Spleen (tissue), 11 donors: ENCODE results near the gene CARD19. TPM values are rescaled to one million over a fixed set of nuclear protein-coding genes. Genes with fewer than 3 reads are reported as not detected.

Source experiments
- DNase-seq: peaks from one replicate; pipeline ENCODE4 v3.0.0-alpha.2; 2020
- H3K27ac ChIP-seq, 8 donors: fragments of 200-600 bp; sonication (generic) in 7 of 8; 1 replicate in 4 of 8; 2 replicates in 4 of 8; pipeline versions ENCODE4 v1.5.0 to v1.8.0; 2016 to 2021; ENCODE audit warnings: inconsistent platforms in 4 of 8, mild to moderate bottlenecking in 4 of 8, moderate library complexity in 1 of 8
- H3K27me3 ChIP-seq, 7 donors: fragments of 200-600 bp; sonication (generic) in 6 of 7; replicated peaks in 1 of 7; 1 replicate in 4 of 7; 2 replicates in 3 of 7; pipeline versions ENCODE4 v1.5.0 to v1.8.0; 2016 to 2021; ENCODE audit warnings: inconsistent platforms in 3 of 7, mild to moderate bottlenecking in 1 of 7
- H3K36me3 ChIP-seq, 6 donors: fragments of 200-600 bp; sonication (generic) in 5 of 6; 1 replicate in 4 of 6; 2 replicates in 2 of 6; pipeline versions ENCODE4 v1.5.0 to v1.8.0; 2016 to 2021; ENCODE audit warnings: inconsistent platforms in 2 of 6
- H3K4me1 ChIP-seq, 6 donors: fragments of 200-600 bp; sonication (generic) in 5 of 6; 1 replicate in 3 of 6; 2 replicates in 3 of 6; pipeline versions ENCODE4 v1.5.0 to v1.8.0; 2016 to 2021; ENCODE audit warnings: inconsistent platforms in 3 of 6
- H3K4me3 ChIP-seq, 8 donors: fragments of 200-600 bp; sonication (generic) in 7 of 8; 1 replicate in 4 of 8; 2 replicates in 4 of 8; pipeline versions ENCODE4 v1.5.0 to v1.8.0; 2016 to 2021; ENCODE audit warnings: inconsistent platforms in 4 of 8, mild to moderate bottlenecking in 4 of 8, moderate library complexity in 2 of 8
- H3K9me3 ChIP-seq, 8 donors: fragments of 200-600 bp; sonication (generic) in 7 of 8; 1 replicate in 4 of 8; 2 replicates in 4 of 8; pipeline versions ENCODE4 v1.5.0 to v1.8.0; 2016 to 2021; ENCODE audit warnings: inconsistent platforms in 4 of 8
- CTCF ChIP-seq, 11 experiments: fragments of 200-600 bp in 7 of 11; fragments of 450-650 bp in 4 of 11; sonication (generic) in 4 of 11; IDR thresholded peaks in 8 of 11; conservative IDR thresholded peaks in 3 of 11; 1 replicate in 7 of 11; 2 replicates in 4 of 11; pipeline versions ENCODE4 v1.4.0 to v1.8.0; 2016 to 2021; ENCODE audit warnings: antibody characterized with exemption in 11 of 11, inconsistent platforms in 4 of 11, mild to moderate bottlenecking in 1 of 11
- POLR2A ChIP-seq, 3 donors: fragments of 450-650 bp; IDR thresholded peaks; one replicate each; pipeline ENCODE4 v1.5.1; 2017; ENCODE audit warnings: antibody characterized with exemption in 3 of 3, mild to moderate bottlenecking in 1 of 3
- POLR2AphosphoS5 ChIP-seq, 3 donors: sonication (generic); formaldehyde crosslinking; IDR thresholded peaks; one replicate each; pipeline ENCODE4 v1.5.1; 2017; ENCODE audit warnings: antibody characterized with exemption in 3 of 3
- WGBS, 5 donors: extraction: QIAGEN DNeasy Blood & Tissue Kit in 3 of 5; methylation state at CpG; one replicate each; pipeline versions ENCODE4 v1.1.5 to v1.1.7; 2013 to 2018; 5-methylcytosine and 5-hydroxymethylcytosine counted together
- intact Hi-C: fragments of 100-400 bp; cut with DNase I; formaldehyde crosslinking; loops from one replicate; pipeline ENCODE4 v1.15.0; 2023; ENCODE audit warnings: low total_unique reads
- polyA plus RNA-seq, 3 donors: library from polyadenylated mRNA; stranded (reverse); fragments of 200-250 nt; gene quantifications; one replicate each; pipeline ENCODE4 v1.2.1, GENCODE V29; 2013
- total RNA-seq, 7 donors: library from RNA; depleted of rRNA in 3 of 7; stranded (reverse); fragments of >200 nt in 3 of 7; fragmentation: NEBNext Ultra II Directional in 4 of 7; extraction: Animal tissue kit (Norgen Biotek cat#: 25700) in 4 of 7; gene quantifications; one replicate each; pipeline versions ENCODE4 v1.1.0 to v1.2.1, GENCODE V29; 2016 to 2021
- donor health status: healthy with polysubstance abuse.
- donor health status: DM: no; HTN: no; CAD: no; lungs with moderate emphysema.
- donor health status: DM: no; HTN: no; CAD: no.
- donor health status: Bipolar disorder and iron deficiency.
- donor health status: healthy.
- donor health status: DM: no; HTN: no; CAD: no.
- donor health status: DM: yes; HTN: yes; CAD: no.

CARD19 gene
- total and polyA plus RNA-seq, 10 donors: 21.7 to 78.8 (median 39.2) TPM

- intact Hi-C loops: no loop called here
- no peak for DNase-seq
Measured at GRCh38 chr9:93072383-93072795, 23.6 kb upstream of the CARD19 start.

GRCh38 chr9:93076101-93076791 is 19.8 kb upstream of the CARD19 start:
- Histone ChIP-seq H3K4me1 (peaks cover 0 to 26% (median 10%) of the 10 kb centered on the region in 6 donors), H3K27ac (no peak overlapping the region), H3K9me3 (no peaks in the 10 kb centered on the region), H3K27me3 (no peaks in the 10 kb centered on the region), H3K36me3 (peaks cover 3 to 87% (median 44%) of the 10 kb centered on the region in 6 donors), H3K4me3 (no peak overlapping the region)
- intact Hi-C loops: no loop called here
- no peak for DNase-seq
- TF ChIP-seq POLR2AphosphoS5 (IDR thresholded peaks at IDR 0.05) (no peak), POLR2A (IDR thresholded peaks at IDR 0.05) (no peak), CTCF (IDR thresholded peaks at IDR 0.05 in 8 of 11, conservative IDR thresholded peaks at IDR 0.05 in 3 of 11) (no peak)
- 86 to 97% (median 95%) methylated on average over 9 to 12 of the region's 12 CpGs for WGBS, 5 donors

More at GRCh38 chr9:93072383-93072795, 23.6 kb upstream of the CARD19 start:
- no peak for TF ChIP-seq POLR2AphosphoS5 (IDR thresholded peaks at IDR 0.05)
- no peak for TF ChIP-seq POLR2A (IDR thresholded peaks at IDR 0.05)
- no peak for TF ChIP-seq CTCF (IDR thresholded peaks at IDR 0.05 in 8 of 11, conservative IDR thresholded peaks at IDR 0.05 in 3 of 11)
- Histone ChIP-seq H3K27me3 (no peaks in the 10 kb centered on the region), H3K27ac (peak overlapping the region in 1 of 8 donors; percentile 9), H3K4me3 (no peak overlapping the region), H3K9me3 (no peaks in the 10 kb centered on the region), H3K36me3 (peaks cover 0 to 79% (median 13%) of the 10 kb centered on the region in 6 donors), H3K4me1 (peaks cover 0 to 56% (median 12%) of the 10 kb centered on the region in 6 donors)
- 45 to 62% (median 56%) methylated on average over 5 of the region's 5 CpGs for WGBS, 5 donors

GRCh38 chr9:93076792-93077128 is 19.3 kb upstream of the CARD19 start:
- intact Hi-C loops: no loop called here
- peaks cover 3 to 87% (median 49%) of the 10 kb centered on the region in 6 donors for H3K36me3 ChIP-seq
- H3K4me3 ChIP-seq: no peak overlapping the region
- 91 to 100% (median 98%) methylated on average over 2 of the region's 2 CpGs for WGBS, 5 donors
- no peak for DNase-seq
- TF ChIP-seq CTCF (IDR thresholded peaks at IDR 0.05 in 8 of 11, conservative IDR thresholded peaks at IDR 0.05 in 3 of 11): no peak
- no peaks in the 10 kb centered on the region for H3K9me3 ChIP-seq
- H3K4me1 ChIP-seq: peaks cover 0 to 21% (median 8%) of the 10 kb centered on the region in 6 donors
- no peaks in the 10 kb centered on the region for H3K27me3 ChIP-seq
- no peak overlapping the region for H3K27ac ChIP-seq

DNA sequence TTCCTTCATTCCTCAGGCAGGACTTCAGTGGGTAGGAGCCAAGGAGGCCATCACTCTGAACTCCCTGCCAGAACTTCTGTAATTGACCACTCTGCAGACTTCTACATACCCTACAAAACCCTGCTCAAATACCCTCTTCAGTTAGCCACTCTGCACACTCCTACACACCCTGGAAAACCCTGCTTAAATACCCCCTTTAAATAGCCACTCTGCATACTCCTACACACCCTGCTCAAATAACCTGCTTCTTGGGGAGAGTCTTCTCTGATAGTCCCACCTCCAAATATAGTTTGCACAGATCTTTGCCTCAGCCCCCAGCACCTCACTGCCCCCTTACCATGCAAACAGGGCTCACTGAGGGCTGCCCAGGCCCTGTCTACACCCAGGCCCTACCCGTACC is 18.6 kb upstream of the CARD19 start:
- 93 to 100% (median 100%) methylated on average over 1 of the region's 1 CpG for WGBS, 5 donors
- intact Hi-C loops: no loop called here

More for the DNA sequence above, 18.6 kb upstream of the CARD19 start:
- Histone ChIP-seq H3K36me3 (peaks cover 3 to 87% (median 50%) of the 10 kb centered on the region in 6 donors), H3K27ac (no peak overlapping the region), H3K4me3 (no peak overlapping the region), H3K27me3 (no peaks in the 10 kb centered on the region), H3K4me1 (peaks cover 0 to 17% (median 2%) of the 10 kb centered on the region in 6 donors), H3K9me3 (no peaks in the 10 kb centered on the region)
- DNase-seq: no peak
- TF ChIP-seq POLR2A (IDR thresholded peaks at IDR 0.05) (no peak), CTCF (IDR thresholded peaks at IDR 0.05 in 8 of 11, conservative IDR thresholded peaks at IDR 0.05 in 3 of 11) (no peak), POLR2AphosphoS5 (IDR thresholded peaks at IDR 0.05) (no peak)
